ENCODE measurements around the gene KRT4. TPM values are rescaled to one million over a fixed set of nuclear protein-coding genes. Genes with fewer than 3 reads are reported as not detected.

KRT4 gene
- total RNA-seq, 3 donors from 2014 or later (not counting 1 experiment from before 2014, with no cell fraction given), result not detected

- H3K4me3 ChIP-seq (ENCODE audit: low read length), result no peak overlapping the region
- H3K9me3 Mint-ChIP-seq, result no peaks in the 10 kb centered on the region
- 87% methylated on average over 10 of the region's 10 CpGs for WGBS (ENCODE audit: insufficient coverage)
- no peak overlapping the region for H3K4me3 Mint-ChIP-seq
- H3K4me1 ChIP-seq (ENCODE audit: control insufficient read depth, insufficient read depth, low read length), result no peaks in the 10 kb centered on the region
- no peaks in the 10 kb centered on the region for H3K9me3 ChIP-seq (ENCODE audit: control insufficient read depth, insufficient read depth, low read length)
- peaks cover 0 to 16% of the 10 kb centered on the region in 2 donors for H3K4me1 Mint-ChIP-seq
- intact Hi-C loops (cut with micrococcal nuclease), result no loop called here
- no peaks in the 10 kb centered on the region for H3K36me3 ChIP-seq (ENCODE audit: control insufficient read depth, insufficient read depth, low read length)
- DNase-seq (no peak), ATAC-seq (no peak)
- no peaks in the 10 kb centered on the region for H3K36me3 Mint-ChIP-seq
- no peak for TF ChIP-seq CTCF (IDR thresholded peaks at IDR 0.05)
- H3K27ac ChIP-seq (ENCODE audit: low read length), result no peak overlapping the region
- peaks cover 8 to 13% of the 10 kb centered on the region in 2 donors for H3K27me3 Mint-ChIP-seq (ENCODE audit: low read depth in 2 of 2)
- no peak overlapping the region for H3K27ac Mint-ChIP-seq
- H3K27me3 ChIP-seq (ENCODE audit: control insufficient read depth, insufficient read depth, low read length), result no peaks in the 10 kb centered on the region
These were observed 8.1 kb upstream of the KRT4 start for GRCh38 chr12:52821826-52822660.

- Mint-ChIP-seq H3K4me1 (peaks cover 0 to 16% of the 10 kb centered on the region in 2 donors), H3K27me3 (ENCODE audit: low read depth in 2 of 2) (peaks cover 6 to 14% of the 10 kb centered on the region in 2 donors), H3K27ac (no peak overlapping the region), H3K4me3 (no peak overlapping the region), H3K36me3 (no peaks in the 10 kb centered on the region), H3K9me3 (no peaks in the 10 kb centered on the region)
- Histone ChIP-seq H3K9me3 (ENCODE audit: control insufficient read depth, insufficient read depth, low read length) (no peaks in the 10 kb centered on the region), H3K4me1 (ENCODE audit: control insufficient read depth, insufficient read depth, low read length) (no peaks in the 10 kb centered on the region), H3K27ac (ENCODE audit: low read length) (no peak overlapping the region), H3K36me3 (ENCODE audit: control insufficient read depth, insufficient read depth, low read length) (no peaks in the 10 kb centered on the region), H3K27me3 (ENCODE audit: control insufficient read depth, insufficient read depth, low read length) (no peaks in the 10 kb centered on the region), H3K4me3 (ENCODE audit: low read length) (no peak overlapping the region)
- ATAC-seq (no peak), DNase-seq (no peak)
- intact Hi-C loops (cut with micrococcal nuclease), result no loop called here
- no peak for TF ChIP-seq CTCF (IDR thresholded peaks at IDR 0.05)
- 81% methylated on average over 4 of the region's 4 CpGs for WGBS (ENCODE audit: insufficient coverage)
These were observed 7.3 kb upstream of the KRT4 start for GRCh38 chr12:52821071-52821730.

- Histone ChIP-seq H3K27me3 (ENCODE audit: control insufficient read depth, insufficient read depth, low read length) (no peaks in the 10 kb centered on the region), H3K9me3 (ENCODE audit: control insufficient read depth, insufficient read depth, low read length) (no peaks in the 10 kb centered on the region), H3K36me3 (ENCODE audit: control insufficient read depth, insufficient read depth, low read length) (no peaks in the 10 kb centered on the region), H3K4me1 (ENCODE audit: control insufficient read depth, insufficient read depth, low read length) (no peaks in the 10 kb centered on the region), H3K27ac (ENCODE audit: low read length) (no peak overlapping the region), H3K4me3 (ENCODE audit: low read length) (no peak overlapping the region)
- Mint-ChIP-seq H3K4me3 (no peak overlapping the region), H3K36me3 (no peaks in the 10 kb centered on the region), H3K27me3 (ENCODE audit: low read depth in 2 of 2) (peaks cover 6 to 14% of the 10 kb centered on the region in 2 donors), H3K27ac (no peak overlapping the region), H3K9me3 (no peaks in the 10 kb centered on the region), H3K4me1 (peaks cover 0 to 16% of the 10 kb centered on the region in 2 donors)
- WGBS (ENCODE audit: insufficient coverage), result 82% methylated on average over 4 of the region's 6 CpGs
- ATAC-seq (no peak), DNase-seq (no peak)
- no peak for TF ChIP-seq CTCF (IDR thresholded peaks at IDR 0.05)
- intact Hi-C loops (cut with micrococcal nuclease), result no loop called here
These were observed 6.6 kb upstream of the KRT4 start for GRCh38 chr12:52820521-52820920.

All from natural killer cell (primary cell).